Natural killer cell treated with Interleukin-12 subunit alpha and Interleukin-12 subunit beta and Interleukin-15 and Interleukin-18, amount 100 ng/mL, for 72 hours (primary cell): Measurements from ENCODE around the gene SNPH. TPM values are rescaled to one million over a fixed set of nuclear protein-coding genes. Genes with fewer than 3 reads are reported as not detected.

Source experiments
- ATAC-seq, 2 donors: fragments of 150-1000 bp; cut with Tn5 transposase in 1 of 2; sonication (Bioruptor Pico), chemical (Tn5 transposase) in 1 of 2; 2 replicates each; pipeline ENCODE4 v1.10.0; 2021
- DNase-seq: peaks from one replicate; pipeline ENCODE4 v3.0.0; 2022; ENCODE audit warnings: low spot score
- H3K27ac Mint-ChIP-seq, 2 donors: 1 replicate in 1 of 2; 2 replicates in 1 of 2; pipeline ENCODE4 v1.8.0; 2022; ENCODE audit warnings: mixed read lengths in 2 of 2, mild to moderate bottlenecking in 1 of 2, moderate library complexity in 1 of 2
- H3K27me3 Mint-ChIP-seq, 2 donors: 1 replicate in 1 of 2; 2 replicates in 1 of 2; pipeline ENCODE4 v1.8.0; 2022; ENCODE audit warnings: mixed read lengths in 2 of 2
- H3K36me3 Mint-ChIP-seq: one replicate; pipeline ENCODE4 v1.8.0; 2022; ENCODE audit warnings: mixed read lengths
- H3K4me1 Mint-ChIP-seq, 2 donors: 1 replicate in 1 of 2; 2 replicates in 1 of 2; pipeline ENCODE4 v1.8.0; 2022; ENCODE audit warnings: low read depth in 2 of 2, mixed read lengths in 2 of 2, mild to moderate bottlenecking in 1 of 2
- H3K4me3 Mint-ChIP-seq: one replicate; pipeline ENCODE4 v1.8.0; 2022; ENCODE audit warnings: mixed read lengths
- H3K9me3 Mint-ChIP-seq: 2 replicates; pipeline ENCODE4 v1.8.0; 2022; ENCODE audit warnings: mixed read lengths
- total RNA-seq, 2 donors: library from RNA; stranded (reverse); gene quantifications; one replicate each; pipeline ENCODE4 v1.2.3, GENCODE V29; 2022

SNPH gene
- total RNA-seq, 2 donors from 2014 or later: 1.5 to 1.9 TPM

DNA sequence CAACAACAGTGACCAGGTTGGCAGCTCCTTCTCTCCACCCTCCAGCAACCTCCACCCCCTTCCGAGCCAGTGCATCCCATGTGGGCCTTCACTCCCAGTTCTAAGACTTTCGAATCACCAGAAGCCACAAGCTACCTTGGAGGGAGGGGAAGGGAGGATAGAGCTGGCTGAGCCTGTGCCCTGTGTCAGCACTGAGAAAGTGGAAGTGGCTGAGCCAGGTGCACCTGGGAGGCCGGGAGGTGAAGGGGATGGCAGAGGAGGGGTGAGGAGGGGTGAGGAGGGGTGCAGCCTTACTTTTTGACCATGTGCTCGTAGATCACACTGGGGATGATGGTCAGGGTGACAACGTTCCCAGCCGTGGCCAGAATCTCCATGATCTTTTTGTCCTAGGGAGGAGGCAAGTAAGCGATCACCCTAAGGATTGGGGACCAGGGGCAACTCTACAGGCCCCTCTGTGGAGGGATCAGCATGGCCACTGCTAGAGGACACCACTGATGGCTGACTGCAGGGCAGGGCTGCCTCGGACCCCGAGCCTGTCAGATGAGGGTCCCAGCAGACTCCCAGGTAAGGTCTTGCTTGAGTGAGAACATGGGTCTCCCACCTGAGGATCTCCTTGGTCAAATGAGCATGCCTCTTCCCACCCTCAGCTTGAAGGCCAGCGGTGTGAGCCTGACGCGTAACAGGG, 44.6 kb downstream of the SNPH start:
- Mint-ChIP-seq H3K4me1 (no peaks in the 10 kb centered on the region), H3K36me3 (no peaks in the 10 kb centered on the region), H3K27ac (peak overlapping the region in 1 of 2 donors; percentile 10), H3K9me3 (no peaks in the 10 kb centered on the region), H3K4me3 (no peak overlapping the region), H3K27me3 (peaks cover 11 to 18% of the 10 kb centered on the region in 2 donors)
- DNase-seq (no peak), ATAC-seq (no peak)

GRCh38 chr20:1312308-1312707, 46.2 kb downstream of the SNPH start:
- ATAC-seq (no peak), DNase-seq (no peak)
- no peaks in the 10 kb centered on the region for H3K36me3 Mint-ChIP-seq
- no peaks in the 10 kb centered on the region for H3K9me3 Mint-ChIP-seq
- H3K27me3 Mint-ChIP-seq: peaks cover 15 to 23% of the 10 kb centered on the region in 2 donors
- H3K4me1 Mint-ChIP-seq: no peaks in the 10 kb centered on the region
- H3K4me3 Mint-ChIP-seq: no peak overlapping the region
- H3K27ac Mint-ChIP-seq: no peak overlapping the region

DNA sequence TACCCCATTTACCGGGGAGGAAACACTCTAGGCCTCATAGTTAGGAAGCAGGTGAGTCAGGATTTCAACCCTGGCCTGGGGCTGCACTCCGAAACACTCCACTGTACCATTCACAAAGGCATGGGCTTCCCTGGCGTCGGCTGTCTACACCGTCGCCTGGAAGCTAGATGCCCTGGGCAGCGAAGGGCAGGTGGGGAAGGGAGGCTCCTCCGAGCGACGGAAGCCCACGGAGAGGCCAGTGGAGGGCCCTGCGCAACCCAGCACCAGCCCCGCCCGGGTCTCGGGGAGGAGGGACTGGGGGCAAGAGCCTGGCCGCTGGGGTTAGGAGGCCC, 46.8 kb downstream of the SNPH start:
- Mint-ChIP-seq H3K27me3 (peaks cover 17 to 23% of the 10 kb centered on the region in 2 donors), H3K4me1 (no peaks in the 10 kb centered on the region), H3K4me3 (no peak overlapping the region), H3K9me3 (no peaks in the 10 kb centered on the region), H3K27ac (no peak overlapping the region), H3K36me3 (no peaks in the 10 kb centered on the region)
- DNase-seq: no peak
- no peak for ATAC-seq

DNA sequence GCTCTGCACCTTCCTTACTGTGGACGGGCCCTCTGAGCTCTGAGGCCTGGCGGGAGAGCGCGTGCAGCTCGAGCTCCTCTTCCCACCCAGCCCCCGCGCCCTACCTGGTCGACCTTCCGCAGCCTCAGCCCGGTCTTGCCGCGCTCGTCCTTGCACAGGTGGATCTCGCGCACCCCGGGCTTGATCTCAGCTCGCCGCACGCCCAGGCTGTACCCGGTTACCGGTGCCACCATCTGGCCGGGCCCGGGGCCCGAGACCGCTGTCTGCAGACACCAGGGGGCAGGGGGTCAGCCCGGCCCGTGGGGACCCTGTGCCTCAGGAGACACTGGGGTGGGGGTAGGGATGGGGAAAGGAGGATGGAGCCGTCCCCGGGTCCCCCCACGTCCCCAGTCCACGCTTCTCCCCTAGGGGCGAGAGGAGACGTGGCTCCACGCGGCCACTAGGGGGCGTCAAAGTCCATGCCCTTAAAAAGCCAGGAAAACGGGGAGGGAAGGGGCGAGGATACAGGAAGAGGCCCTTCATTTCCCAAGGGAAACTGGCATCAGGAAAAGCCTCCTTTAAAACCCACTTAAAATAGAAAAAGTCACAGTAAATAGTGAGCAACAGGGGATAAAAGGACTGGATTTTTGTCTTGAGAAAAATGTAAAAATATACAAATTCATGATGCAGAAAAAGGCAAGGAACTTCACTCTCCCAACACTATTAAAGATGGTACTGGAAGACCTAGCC, 47.3 kb downstream of the SNPH start:
- no peak overlapping the region for H3K27ac Mint-ChIP-seq
- DNase-seq (peak; percentile 74), ATAC-seq (peak; percentile 47 to 73)
- H3K4me3 Mint-ChIP-seq: no peak overlapping the region
- no peaks in the 10 kb centered on the region for H3K36me3 Mint-ChIP-seq
- H3K27me3 Mint-ChIP-seq: peaks cover 20 to 23% of the 10 kb centered on the region in 2 donors
- H3K9me3 Mint-ChIP-seq: no peaks in the 10 kb centered on the region
- H3K4me1 Mint-ChIP-seq: no peaks in the 10 kb centered on the region

- no peak overlapping the region for H3K27ac Mint-ChIP-seq
- H3K36me3 Mint-ChIP-seq: no peaks in the 10 kb centered on the region
- no peak for DNase-seq
- H3K4me3 Mint-ChIP-seq: no peak overlapping the region
- no peak for ATAC-seq
- H3K27me3 Mint-ChIP-seq: peaks cover 23 to 26% of the 10 kb centered on the region in 2 donors
- no peaks in the 10 kb centered on the region for H3K4me1 Mint-ChIP-seq
- H3K9me3 Mint-ChIP-seq: no peaks in the 10 kb centered on the region
Measured at GRCh38 chr20:1315804-1316203, 49.7 kb downstream of the SNPH start.

- ATAC-seq (no peak), DNase-seq (no peak)
- Mint-ChIP-seq H3K27ac (no peak overlapping the region), H3K9me3 (no peaks in the 10 kb centered on the region), H3K36me3 (no peaks in the 10 kb centered on the region), H3K4me3 (no peak overlapping the region), H3K4me1 (no peaks in the 10 kb centered on the region), H3K27me3 (peaks cover 23 to 30% of the 10 kb centered on the region in 2 donors)
Measured at GRCh38 chr20:1317545-1318255, 51.6 kb downstream of the SNPH start.

DNA sequence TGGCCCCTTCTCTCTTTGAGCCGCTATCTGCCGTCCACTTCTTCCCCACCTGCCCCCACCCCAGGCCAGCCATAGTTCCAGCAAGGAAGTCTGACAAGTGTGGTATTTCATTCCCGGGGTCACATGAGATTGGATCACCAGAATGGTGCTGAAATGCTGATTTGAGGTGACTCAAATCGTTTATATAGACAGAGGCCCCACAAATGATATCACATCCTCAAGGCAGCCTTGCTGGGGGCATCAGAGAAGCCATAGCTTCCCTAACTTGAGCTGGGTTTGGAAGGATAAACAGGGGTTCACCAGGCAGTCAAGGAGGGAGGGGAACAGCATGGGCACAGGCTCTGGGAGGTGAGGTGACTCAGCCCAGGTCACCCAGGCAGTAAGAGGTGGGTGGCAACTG, 53.0 kb downstream of the SNPH start:
- H3K27me3 Mint-ChIP-seq: peaks cover 19 to 30% of the 10 kb centered on the region in 2 donors
- no peaks in the 10 kb centered on the region for H3K36me3 Mint-ChIP-seq
- peaks cover 0 to under 1% of the 10 kb centered on the region in 2 donors for H3K4me1 Mint-ChIP-seq
- ATAC-seq (no peak), DNase-seq (no peak)
- H3K9me3 Mint-ChIP-seq: no peaks in the 10 kb centered on the region
- no peak overlapping the region for H3K4me3 Mint-ChIP-seq
- no peak overlapping the region for H3K27ac Mint-ChIP-seq

DNA sequence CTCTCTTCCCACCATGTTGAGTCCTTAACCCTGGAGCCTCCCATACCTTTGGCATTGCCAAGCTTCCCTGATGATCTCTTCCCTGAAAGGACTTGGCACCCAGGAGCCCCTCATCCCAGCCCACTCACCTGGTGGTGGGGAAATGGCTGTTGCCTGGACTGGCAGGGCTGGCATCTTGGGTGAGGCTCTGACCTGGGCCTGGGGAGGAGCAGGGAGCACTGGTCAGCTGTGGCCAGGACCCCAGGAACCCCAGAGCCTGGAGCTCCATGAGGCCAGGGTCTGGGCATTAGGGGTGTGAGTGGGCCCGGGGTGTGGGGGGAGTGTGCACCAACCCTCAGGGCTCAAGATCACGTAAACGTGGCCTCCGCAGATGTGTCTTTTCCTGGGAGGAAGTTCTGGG, 53.4 kb downstream of the SNPH start:
- Mint-ChIP-seq H3K27me3 (peaks cover 15 to 29% of the 10 kb centered on the region in 2 donors), H3K4me3 (no peak overlapping the region), H3K36me3 (no peaks in the 10 kb centered on the region), H3K9me3 (no peaks in the 10 kb centered on the region), H3K27ac (no peak overlapping the region), H3K4me1 (peaks cover 0 to 3% of the 10 kb centered on the region in 2 donors)
- no peak for ATAC-seq
- DNase-seq: no peak

DNA sequence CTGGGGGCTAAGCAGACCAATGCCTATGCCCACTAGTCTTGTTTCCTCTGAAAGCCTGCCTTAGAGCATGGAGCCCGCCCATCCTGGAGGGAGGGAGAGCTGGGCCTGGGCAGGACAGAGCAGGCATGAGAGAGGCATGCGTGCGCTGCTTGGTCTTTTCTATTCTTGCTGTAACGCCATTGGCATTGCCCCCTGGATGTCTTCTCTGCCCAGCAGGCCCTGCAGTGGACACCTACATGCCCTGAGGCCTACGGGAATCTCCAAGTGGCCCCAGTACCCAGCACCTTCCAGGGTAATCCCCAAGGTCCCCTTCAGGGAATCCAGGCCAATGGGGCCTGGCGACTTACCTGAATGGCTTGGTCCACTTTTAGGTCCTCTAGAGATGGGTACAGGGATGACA, 53.9 kb downstream of the SNPH start:
- Mint-ChIP-seq H3K9me3 (no peaks in the 10 kb centered on the region), H3K36me3 (no peaks in the 10 kb centered on the region), H3K27me3 (peaks cover 9 to 24% of the 10 kb centered on the region in 2 donors), H3K4me1 (peaks cover 0 to 3% of the 10 kb centered on the region in 2 donors), H3K27ac (no peak overlapping the region), H3K4me3 (no peak overlapping the region)
- ATAC-seq: no peak
- no peak for DNase-seq

- H3K9me3 Mint-ChIP-seq: no peaks in the 10 kb centered on the region
- H3K4me1 Mint-ChIP-seq: peaks cover 0 to 3% of the 10 kb centered on the region in 2 donors
- no peak for ATAC-seq
- H3K36me3 Mint-ChIP-seq: no peaks in the 10 kb centered on the region
- DNase-seq: no peak
- H3K27me3 Mint-ChIP-seq: peaks cover 5 to 22% of the 10 kb centered on the region in 2 donors
- H3K27ac Mint-ChIP-seq: no peak overlapping the region
- no peak overlapping the region for H3K4me3 Mint-ChIP-seq
Measured at GRCh38 chr20:1320902-1321653, 55.0 kb downstream of the SNPH start.

- H3K9me3 Mint-ChIP-seq: no peaks in the 10 kb centered on the region
- H3K4me1 Mint-ChIP-seq: peaks cover 0 to 3% of the 10 kb centered on the region in 2 donors
- ATAC-seq (no peak), DNase-seq (no peak)
- peak overlapping the region in 1 of 2 donors; percentile 71 for H3K27ac Mint-ChIP-seq
- H3K36me3 Mint-ChIP-seq: no peaks in the 10 kb centered on the region
- H3K27me3 Mint-ChIP-seq: peaks cover 5 to 22% of the 10 kb centered on the region in 2 donors
- no peak overlapping the region for H3K4me3 Mint-ChIP-seq
Measured at GRCh38 chr20:1321654-1321939, 55.5 kb downstream of the SNPH start.

DNA sequence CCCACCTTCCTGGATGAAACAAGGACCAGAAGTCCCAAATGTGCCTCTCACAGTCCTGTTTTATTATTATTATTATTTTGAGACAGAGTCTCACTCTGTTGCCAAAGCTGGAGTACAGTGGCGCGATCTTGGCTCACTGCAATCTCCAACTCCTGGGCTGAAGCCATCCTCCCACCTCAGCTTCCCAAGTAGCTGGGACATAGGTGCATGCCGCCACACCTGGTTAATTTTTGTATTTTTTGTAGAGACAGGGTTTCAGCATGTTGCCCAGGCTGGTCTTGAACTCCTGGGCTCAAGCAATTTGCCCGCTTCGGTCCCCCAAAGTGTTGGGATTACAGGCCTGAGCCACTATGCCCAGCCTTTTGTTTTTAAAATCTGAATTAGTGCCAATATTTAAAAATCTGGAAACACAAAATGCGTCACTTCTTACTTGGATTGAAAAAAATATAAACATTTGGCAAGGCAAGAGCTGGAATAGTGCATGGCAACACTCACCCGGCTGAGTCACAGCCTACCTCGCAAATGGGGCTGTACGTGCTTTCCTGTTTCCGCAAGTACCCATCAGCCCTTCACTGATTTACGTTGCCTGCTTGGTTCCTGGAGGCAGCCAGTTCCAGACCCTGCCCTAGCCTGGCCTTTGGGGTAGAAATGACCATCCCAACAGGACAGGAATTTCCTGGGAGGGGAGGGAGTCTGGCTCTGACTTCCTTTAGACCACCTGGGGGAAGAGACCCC, 56.6 kb downstream of the SNPH start:
- H3K27ac Mint-ChIP-seq: peak overlapping the region in 1 of 2 donors; percentile 71
- DNase-seq (no peak), ATAC-seq (no peak)
- no peaks in the 10 kb centered on the region for H3K36me3 Mint-ChIP-seq
- H3K9me3 Mint-ChIP-seq: no peaks in the 10 kb centered on the region
- peaks cover 0 to 7% of the 10 kb centered on the region in 2 donors for H3K4me1 Mint-ChIP-seq
- peaks cover 0 to 17% of the 10 kb centered on the region in 2 donors for H3K27me3 Mint-ChIP-seq
- H3K4me3 Mint-ChIP-seq: no peak overlapping the region

GRCh38 chr20:1323256-1323655, 57.2 kb downstream of the SNPH start:
- Mint-ChIP-seq H3K27ac (no peak overlapping the region), H3K36me3 (no peaks in the 10 kb centered on the region), H3K4me1 (peaks cover 0 to 11% of the 10 kb centered on the region in 2 donors), H3K4me3 (no peak overlapping the region), H3K9me3 (no peaks in the 10 kb centered on the region), H3K27me3 (peaks cover 0 to 13% of the 10 kb centered on the region in 2 donors)
- ATAC-seq: no peak
- DNase-seq: no peak
